HEK293 (cell line): ENCODE data around the gene TPD52L2.
A peak's percentile ranks its signal among the peaks of the same experiment; 100 is the strongest.

Experiments
- GFI1B ChIP-seq: fragments of 450-650 bp; formaldehyde crosslinking; IDR thresholded peaks from 2 replicates; pipeline ENCODE4 v1.5.1; 2016; ENCODE audit warnings: missing biosample characterization, missing genetic modification characterization
- GLI4 ChIP-seq: fragments of 450-650 bp; formaldehyde crosslinking; IDR thresholded peaks from 2 replicates; pipeline ENCODE4 v1.5.1; 2016; ENCODE audit warnings: missing biosample characterization, missing genetic modification characterization
- GLIS1 ChIP-seq: fragments of 450-650 bp; formaldehyde crosslinking; IDR thresholded peaks from 2 replicates; pipeline ENCODE4 v1.5.1; 2016; ENCODE audit warnings: missing biosample characterization, missing genetic modification characterization
- GLIS2 ChIP-seq: fragments of 450-650 bp; formaldehyde crosslinking; IDR thresholded peaks from 2 replicates; pipeline ENCODE4 v1.5.1; 2016; ENCODE audit warnings: missing biosample characterization, missing genetic modification characterization
- ZBTB17 ChIP-seq: fragments of 450-650 bp; formaldehyde crosslinking; IDR thresholded peaks from 2 replicates; pipeline ENCODE4 v1.5.1; 2016; ENCODE audit warnings: missing biosample characterization, missing genetic modification characterization
- ZFP37 ChIP-seq: fragments of 450-650 bp; formaldehyde crosslinking; IDR thresholded peaks from 2 replicates; pipeline ENCODE4 v1.5.1; 2016; ENCODE audit warnings: missing biosample characterization, missing genetic modification characterization
- ZNF335 ChIP-seq: fragments of 450-650 bp; formaldehyde crosslinking; conservative IDR thresholded peaks from 2 replicates; pipeline ENCODE4 v1.5.1; 2016; ENCODE audit warnings: missing biosample characterization, missing genetic modification characterization
- ZNF366 ChIP-seq: fragments of 450-650 bp; formaldehyde crosslinking; conservative IDR thresholded peaks from 2 replicates; pipeline ENCODE4 v1.5.1; 2016; ENCODE audit warnings: missing biosample characterization, missing genetic modification characterization
- ZNF529 ChIP-seq: fragments of 450-650 bp; formaldehyde crosslinking; IDR thresholded peaks from 2 replicates; pipeline ENCODE4 v1.5.1; 2017; ENCODE audit warnings: missing genetic modification characterization, missing biosample characterization; ENCODE audit not compliant: insufficient replicate concordance
- ZNF555 ChIP-seq: fragments of 450-650 bp; formaldehyde crosslinking; conservative IDR thresholded peaks from 2 replicates; pipeline ENCODE4 v1.5.1; 2017; ENCODE audit warnings: missing biosample characterization, mild to moderate bottlenecking, missing genetic modification characterization, inconsistent platforms
- ZNF600 ChIP-seq: fragments of 450-650 bp; formaldehyde crosslinking; IDR thresholded peaks from 2 replicates; pipeline ENCODE4 v1.5.1; 2016; ENCODE audit warnings: missing biosample characterization, missing genetic modification characterization
- ZNF623 ChIP-seq: fragments of 450-650 bp; formaldehyde crosslinking; IDR thresholded peaks from 2 replicates; pipeline ENCODE4 v1.5.1; 2016; ENCODE audit warnings: missing biosample characterization, missing genetic modification characterization
- TF ChIP-seq, protein P1 (sequence below): fragments of 450-650 bp; formaldehyde crosslinking; IDR thresholded peaks from 2 replicates; pipeline ENCODE4 v1.5.1; 2016; ENCODE audit warnings: missing biosample characterization, missing genetic modification characterization
- TF ChIP-seq, protein P2 (sequence below): fragments of 450-650 bp; formaldehyde crosslinking; IDR thresholded peaks from 2 replicates; pipeline ENCODE4 v1.5.1; 2016; ENCODE audit warnings: missing biosample characterization, missing genetic modification characterization, borderline replicate concordance
- TF ChIP-seq, protein P3 (sequence below): fragments of 450-650 bp; formaldehyde crosslinking; IDR thresholded peaks from 2 replicates; pipeline ENCODE4 v1.5.1; 2016; ENCODE audit warnings: missing biosample characterization, missing genetic modification characterization
- TF ChIP-seq, protein P4 (sequence below): fragments of 450-650 bp; formaldehyde crosslinking; IDR thresholded peaks from 2 replicates; pipeline ENCODE4 v1.5.1; 2017; ENCODE audit warnings: missing biosample characterization, missing genetic modification characterization
- TF ChIP-seq, protein P5 (sequence below): fragments of 450-650 bp; formaldehyde crosslinking; IDR thresholded peaks from 2 replicates; pipeline ENCODE4 v1.5.0; 2017; ENCODE audit warnings: missing biosample characterization, missing genetic modification characterization, borderline replicate concordance
- TF ChIP-seq, protein P6 (sequence below): fragments of 450-650 bp; formaldehyde crosslinking; IDR thresholded peaks from 2 replicates; pipeline ENCODE4 v1.5.1; 2016; ENCODE audit warnings: missing biosample characterization, missing genetic modification characterization
- TF ChIP-seq, protein P7 (sequence below): fragments of 450-650 bp; formaldehyde crosslinking; IDR thresholded peaks from 2 replicates; pipeline ENCODE4 v1.5.1; 2016; ENCODE audit warnings: missing biosample characterization, missing genetic modification characterization

TPD52L2 gene

DNA sequence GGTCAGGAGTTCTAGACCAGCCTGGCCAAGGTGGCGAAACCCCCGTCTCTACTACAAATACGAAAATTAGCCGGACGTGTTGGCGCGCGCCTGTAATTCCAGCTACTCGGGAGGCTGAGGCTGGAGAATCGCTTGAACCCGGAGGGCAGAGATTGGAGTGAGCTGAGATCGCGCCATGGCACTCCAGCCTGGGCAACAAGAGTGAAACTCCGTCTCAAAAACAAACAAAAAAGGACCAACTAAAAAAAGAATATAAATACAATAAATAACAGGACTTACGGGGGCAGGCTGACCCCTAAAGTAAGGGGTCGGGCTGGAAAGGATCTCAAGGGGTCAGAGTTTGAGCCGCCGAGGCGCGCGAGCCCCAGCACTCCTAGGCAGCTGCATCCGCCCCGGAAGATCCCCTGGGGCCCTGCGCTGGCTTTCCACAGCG, 509 bp upstream of the TPD52L2 start (continued):
- TF ChIP-seq ZNF555 (tag by site-specific recombination): no peak
- TF ChIP-seq, protein P1, sequence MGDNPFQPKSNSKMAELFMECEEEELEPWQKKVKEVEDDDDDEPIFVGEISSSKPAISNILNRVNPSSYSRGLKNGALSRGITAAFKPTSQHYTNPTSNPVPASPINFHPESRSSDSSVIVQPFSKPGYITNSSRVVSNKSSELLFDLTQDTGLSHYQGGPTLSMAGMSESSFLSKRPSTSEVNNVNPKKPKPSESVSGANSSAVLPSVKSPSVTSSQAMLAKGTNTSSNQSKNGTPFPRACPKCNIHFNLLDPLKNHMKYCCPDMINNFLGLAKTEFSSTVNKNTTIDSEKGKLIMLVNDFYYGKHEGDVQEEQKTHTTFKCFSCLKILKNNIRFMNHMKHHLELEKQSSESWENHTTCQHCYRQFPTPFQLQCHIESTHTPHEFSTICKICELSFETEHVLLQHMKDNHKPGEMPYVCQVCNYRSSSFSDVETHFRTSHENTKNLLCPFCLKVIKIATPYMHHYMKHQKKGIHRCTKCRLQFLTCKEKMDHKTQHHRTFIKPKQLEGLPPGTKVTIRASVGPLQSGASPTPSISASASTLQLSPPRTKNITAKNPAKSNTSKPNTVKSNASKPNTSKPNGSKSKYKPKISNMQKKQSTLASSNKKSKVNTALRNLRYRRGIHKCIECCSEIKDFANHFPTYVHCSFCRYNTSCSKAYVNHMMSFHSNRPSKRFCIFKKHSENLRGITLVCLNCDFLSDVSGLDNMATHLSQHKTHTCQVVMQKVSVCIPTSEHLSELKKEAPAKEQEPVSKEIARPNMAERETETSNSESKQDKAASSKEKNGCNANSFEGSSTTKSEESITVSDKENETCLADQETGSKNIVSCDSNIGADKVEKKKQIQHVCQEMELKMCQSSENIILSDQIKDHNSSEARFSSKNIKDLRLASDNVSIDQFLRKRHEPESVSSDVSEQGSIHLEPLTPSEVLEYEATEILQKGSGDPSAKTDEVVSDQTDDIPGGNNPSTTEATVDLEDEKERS: no peak
- TF ChIP-seq, protein P2, sequence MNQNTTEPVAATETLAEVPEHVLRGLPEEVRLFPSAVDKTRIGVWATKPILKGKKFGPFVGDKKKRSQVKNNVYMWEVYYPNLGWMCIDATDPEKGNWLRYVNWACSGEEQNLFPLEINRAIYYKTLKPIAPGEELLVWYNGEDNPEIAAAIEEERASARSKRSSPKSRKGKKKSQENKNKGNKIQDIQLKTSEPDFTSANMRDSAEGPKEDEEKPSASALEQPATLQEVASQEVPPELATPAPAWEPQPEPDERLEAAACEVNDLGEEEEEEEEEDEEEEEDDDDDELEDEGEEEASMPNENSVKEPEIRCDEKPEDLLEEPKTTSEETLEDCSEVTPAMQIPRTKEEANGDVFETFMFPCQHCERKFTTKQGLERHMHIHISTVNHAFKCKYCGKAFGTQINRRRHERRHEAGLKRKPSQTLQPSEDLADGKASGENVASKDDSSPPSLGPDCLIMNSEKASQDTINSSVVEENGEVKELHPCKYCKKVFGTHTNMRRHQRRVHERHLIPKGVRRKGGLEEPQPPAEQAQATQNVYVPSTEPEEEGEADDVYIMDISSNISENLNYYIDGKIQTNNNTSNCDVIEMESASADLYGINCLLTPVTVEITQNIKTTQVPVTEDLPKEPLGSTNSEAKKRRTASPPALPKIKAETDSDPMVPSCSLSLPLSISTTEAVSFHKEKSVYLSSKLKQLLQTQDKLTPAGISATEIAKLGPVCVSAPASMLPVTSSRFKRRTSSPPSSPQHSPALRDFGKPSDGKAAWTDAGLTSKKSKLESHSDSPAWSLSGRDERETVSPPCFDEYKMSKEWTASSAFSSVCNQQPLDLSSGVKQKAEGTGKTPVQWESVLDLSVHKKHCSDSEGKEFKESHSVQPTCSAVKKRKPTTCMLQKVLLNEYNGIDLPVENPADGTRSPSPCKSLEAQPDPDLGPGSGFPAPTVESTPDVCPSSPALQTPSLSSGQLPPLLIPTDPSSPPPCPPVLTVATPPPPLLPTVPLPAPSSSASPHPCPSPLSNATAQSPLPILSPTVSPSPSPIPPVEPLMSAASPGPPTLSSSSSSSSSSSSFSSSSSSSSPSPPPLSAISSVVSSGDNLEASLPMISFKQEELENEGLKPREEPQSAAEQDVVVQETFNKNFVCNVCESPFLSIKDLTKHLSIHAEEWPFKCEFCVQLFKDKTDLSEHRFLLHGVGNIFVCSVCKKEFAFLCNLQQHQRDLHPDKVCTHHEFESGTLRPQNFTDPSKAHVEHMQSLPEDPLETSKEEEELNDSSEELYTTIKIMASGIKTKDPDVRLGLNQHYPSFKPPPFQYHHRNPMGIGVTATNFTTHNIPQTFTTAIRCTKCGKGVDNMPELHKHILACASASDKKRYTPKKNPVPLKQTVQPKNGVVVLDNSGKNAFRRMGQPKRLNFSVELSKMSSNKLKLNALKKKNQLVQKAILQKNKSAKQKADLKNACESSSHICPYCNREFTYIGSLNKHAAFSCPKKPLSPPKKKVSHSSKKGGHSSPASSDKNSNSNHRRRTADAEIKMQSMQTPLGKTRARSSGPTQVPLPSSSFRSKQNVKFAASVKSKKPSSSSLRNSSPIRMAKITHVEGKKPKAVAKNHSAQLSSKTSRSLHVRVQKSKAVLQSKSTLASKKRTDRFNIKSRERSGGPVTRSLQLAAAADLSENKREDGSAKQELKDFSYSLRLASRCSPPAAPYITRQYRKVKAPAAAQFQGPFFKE (tag by site-specific recombination): no peak
- peak; percentile 28; the same call in 1 of the 2 replicates for TF ChIP-seq GFI1B (tag by site-specific recombination)
- TF ChIP-seq ZNF529 (tag by site-specific recombination): no peak
- TF ChIP-seq, protein P3, sequence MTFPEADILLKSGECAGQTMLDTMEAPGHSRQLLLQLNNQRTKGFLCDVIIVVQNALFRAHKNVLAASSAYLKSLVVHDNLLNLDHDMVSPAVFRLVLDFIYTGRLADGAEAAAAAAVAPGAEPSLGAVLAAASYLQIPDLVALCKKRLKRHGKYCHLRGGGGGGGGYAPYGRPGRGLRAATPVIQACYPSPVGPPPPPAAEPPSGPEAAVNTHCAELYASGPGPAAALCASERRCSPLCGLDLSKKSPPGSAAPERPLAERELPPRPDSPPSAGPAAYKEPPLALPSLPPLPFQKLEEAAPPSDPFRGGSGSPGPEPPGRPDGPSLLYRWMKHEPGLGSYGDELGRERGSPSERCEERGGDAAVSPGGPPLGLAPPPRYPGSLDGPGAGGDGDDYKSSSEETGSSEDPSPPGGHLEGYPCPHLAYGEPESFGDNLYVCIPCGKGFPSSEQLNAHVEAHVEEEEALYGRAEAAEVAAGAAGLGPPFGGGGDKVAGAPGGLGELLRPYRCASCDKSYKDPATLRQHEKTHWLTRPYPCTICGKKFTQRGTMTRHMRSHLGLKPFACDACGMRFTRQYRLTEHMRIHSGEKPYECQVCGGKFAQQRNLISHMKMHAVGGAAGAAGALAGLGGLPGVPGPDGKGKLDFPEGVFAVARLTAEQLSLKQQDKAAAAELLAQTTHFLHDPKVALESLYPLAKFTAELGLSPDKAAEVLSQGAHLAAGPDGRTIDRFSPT (tag by site-specific recombination): no peak
- peak; percentile 11; the same call in 1 of the 2 replicates for TF ChIP-seq ZBTB17 (tag by site-specific recombination)
- TF ChIP-seq GLIS1 (tag by site-specific recombination): peak; percentile 63
- TF ChIP-seq GLI4 (tag by site-specific recombination): no peak
- TF ChIP-seq ZNF623 (tag by site-specific recombination): peak; percentile 39; the same call in 1 of the 2 replicates
- peak; percentile 72 for TF ChIP-seq GLIS2 (tag by site-specific recombination)
- no peak for TF ChIP-seq ZNF600 (tag by site-specific recombination)
- TF ChIP-seq ZNF366 (tag by site-specific recombination): no peak
- TF ChIP-seq, protein P4, sequence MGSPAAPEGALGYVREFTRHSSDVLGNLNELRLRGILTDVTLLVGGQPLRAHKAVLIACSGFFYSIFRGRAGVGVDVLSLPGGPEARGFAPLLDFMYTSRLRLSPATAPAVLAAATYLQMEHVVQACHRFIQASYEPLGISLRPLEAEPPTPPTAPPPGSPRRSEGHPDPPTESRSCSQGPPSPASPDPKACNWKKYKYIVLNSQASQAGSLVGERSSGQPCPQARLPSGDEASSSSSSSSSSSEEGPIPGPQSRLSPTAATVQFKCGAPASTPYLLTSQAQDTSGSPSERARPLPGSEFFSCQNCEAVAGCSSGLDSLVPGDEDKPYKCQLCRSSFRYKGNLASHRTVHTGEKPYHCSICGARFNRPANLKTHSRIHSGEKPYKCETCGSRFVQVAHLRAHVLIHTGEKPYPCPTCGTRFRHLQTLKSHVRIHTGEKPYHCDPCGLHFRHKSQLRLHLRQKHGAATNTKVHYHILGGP (tag by site-specific recombination): no peak
- peak; percentile 90 for TF ChIP-seq ZNF335 (tag by site-specific recombination)
- TF ChIP-seq, protein P5, sequence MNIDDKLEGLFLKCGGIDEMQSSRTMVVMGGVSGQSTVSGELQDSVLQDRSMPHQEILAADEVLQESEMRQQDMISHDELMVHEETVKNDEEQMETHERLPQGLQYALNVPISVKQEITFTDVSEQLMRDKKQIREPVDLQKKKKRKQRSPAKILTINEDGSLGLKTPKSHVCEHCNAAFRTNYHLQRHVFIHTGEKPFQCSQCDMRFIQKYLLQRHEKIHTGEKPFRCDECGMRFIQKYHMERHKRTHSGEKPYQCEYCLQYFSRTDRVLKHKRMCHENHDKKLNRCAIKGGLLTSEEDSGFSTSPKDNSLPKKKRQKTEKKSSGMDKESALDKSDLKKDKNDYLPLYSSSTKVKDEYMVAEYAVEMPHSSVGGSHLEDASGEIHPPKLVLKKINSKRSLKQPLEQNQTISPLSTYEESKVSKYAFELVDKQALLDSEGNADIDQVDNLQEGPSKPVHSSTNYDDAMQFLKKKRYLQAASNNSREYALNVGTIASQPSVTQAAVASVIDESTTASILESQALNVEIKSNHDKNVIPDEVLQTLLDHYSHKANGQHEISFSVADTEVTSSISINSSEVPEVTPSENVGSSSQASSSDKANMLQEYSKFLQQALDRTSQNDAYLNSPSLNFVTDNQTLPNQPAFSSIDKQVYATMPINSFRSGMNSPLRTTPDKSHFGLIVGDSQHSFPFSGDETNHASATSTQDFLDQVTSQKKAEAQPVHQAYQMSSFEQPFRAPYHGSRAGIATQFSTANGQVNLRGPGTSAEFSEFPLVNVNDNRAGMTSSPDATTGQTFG (tag by site-specific recombination): no peak
- TF ChIP-seq ZFP37 (tag by site-specific recombination): 0 out of 2 replicates have a peak, but pooled peaks have one; percentile 45
- TF ChIP-seq, protein P6, sequence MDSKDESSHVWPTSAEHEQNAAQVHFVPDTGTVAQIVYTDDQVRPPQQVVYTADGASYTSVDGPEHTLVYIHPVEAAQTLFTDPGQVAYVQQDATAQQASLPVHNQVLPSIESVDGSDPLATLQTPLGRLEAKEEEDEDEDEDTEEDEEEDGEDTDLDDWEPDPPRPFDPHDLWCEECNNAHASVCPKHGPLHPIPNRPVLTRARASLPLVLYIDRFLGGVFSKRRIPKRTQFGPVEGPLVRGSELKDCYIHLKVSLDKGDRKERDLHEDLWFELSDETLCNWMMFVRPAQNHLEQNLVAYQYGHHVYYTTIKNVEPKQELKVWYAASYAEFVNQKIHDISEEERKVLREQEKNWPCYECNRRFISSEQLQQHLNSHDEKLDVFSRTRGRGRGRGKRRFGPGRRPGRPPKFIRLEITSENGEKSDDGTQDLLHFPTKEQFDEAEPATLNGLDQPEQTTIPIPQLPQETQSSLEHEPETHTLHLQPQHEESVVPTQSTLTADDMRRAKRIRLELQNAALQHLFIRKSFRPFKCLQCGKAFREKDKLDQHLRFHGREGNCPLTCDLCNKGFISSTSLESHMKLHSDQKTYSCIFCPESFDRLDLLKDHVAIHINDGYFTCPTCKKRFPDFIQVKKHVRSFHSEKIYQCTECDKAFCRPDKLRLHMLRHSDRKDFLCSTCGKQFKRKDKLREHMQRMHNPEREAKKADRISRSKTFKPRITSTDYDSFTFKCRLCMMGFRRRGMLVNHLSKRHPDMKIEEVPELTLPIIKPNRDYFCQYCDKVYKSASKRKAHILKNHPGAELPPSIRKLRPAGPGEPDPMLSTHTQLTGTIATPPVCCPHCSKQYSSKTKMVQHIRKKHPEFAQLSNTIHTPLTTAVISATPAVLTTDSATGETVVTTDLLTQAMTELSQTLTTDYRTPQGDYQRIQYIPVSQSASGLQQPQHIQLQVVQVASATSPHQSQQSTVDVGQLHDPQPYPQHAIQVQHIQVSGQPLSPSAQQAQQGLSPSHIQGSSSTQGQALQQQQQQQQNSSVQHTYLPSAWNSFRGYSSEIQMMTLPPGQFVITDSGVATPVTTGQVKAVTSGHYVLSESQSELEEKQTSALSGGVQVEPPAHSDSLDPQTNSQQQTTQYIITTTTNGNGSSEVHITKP: no peak
- TF ChIP-seq, protein P7, sequence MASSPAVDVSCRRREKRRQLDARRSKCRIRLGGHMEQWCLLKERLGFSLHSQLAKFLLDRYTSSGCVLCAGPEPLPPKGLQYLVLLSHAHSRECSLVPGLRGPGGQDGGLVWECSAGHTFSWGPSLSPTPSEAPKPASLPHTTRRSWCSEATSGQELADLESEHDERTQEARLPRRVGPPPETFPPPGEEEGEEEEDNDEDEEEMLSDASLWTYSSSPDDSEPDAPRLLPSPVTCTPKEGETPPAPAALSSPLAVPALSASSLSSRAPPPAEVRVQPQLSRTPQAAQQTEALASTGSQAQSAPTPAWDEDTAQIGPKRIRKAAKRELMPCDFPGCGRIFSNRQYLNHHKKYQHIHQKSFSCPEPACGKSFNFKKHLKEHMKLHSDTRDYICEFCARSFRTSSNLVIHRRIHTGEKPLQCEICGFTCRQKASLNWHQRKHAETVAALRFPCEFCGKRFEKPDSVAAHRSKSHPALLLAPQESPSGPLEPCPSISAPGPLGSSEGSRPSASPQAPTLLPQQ (tag by site-specific recombination): no peak
